Ovary (tissue), 9 donors: ENCODE results near the gene LDB2. TPM values are rescaled to one million over a fixed set of nuclear protein-coding genes. Genes with fewer than 3 reads are reported as not detected.

Experiments used
- DNase-seq, 5 donors: peaks; one replicate each; pipeline ENCODE4 v3.0.0-alpha.2; 2019 to 2020
- H3K27ac ChIP-seq, 2 donors: fragments of 200-600 bp; one replicate each; pipeline versions ENCODE4 v1.5.1 to v1.8.0; 2019 to 2022
- H3K27me3 ChIP-seq: fragments of 200-600 bp; one replicate; pipeline ENCODE4 v1.8.0; 2022
- H3K36me3 ChIP-seq: fragments of 200-600 bp; sonication (generic); one replicate; pipeline ENCODE4 v1.5.1; 2019
- H3K4me1 ChIP-seq: one replicate; pipeline ENCODE4 v1.8.1; 2013; ENCODE audit warnings: mild to moderate bottlenecking, moderate library complexity; ENCODE audit not compliant: insufficient read depth
- H3K4me3 ChIP-seq: fragments of 200-600 bp; sonication (generic); one replicate; pipeline ENCODE4 v1.5.1; 2017
- H3K9me3 ChIP-seq, 2 donors: fragments of 200-600 bp in 1 of 2; sonication (generic) in 1 of 2; one replicate each; pipeline versions ENCODE4 v1.5.1 to v1.8.1; 2013 to 2019; ENCODE audit warnings: mild to moderate bottlenecking in 1 of 2, moderate library complexity in 1 of 2
- CTCF ChIP-seq, 3 donors: fragments of 450-650 bp in 2 of 3; fragments of 200-600 bp in 1 of 3; IDR thresholded peaks; one replicate each; pipeline versions ENCODE4 v1.5.1 to v1.8.0; 2016 to 2022; ENCODE audit warnings: antibody characterized with exemption in 3 of 3, mild to moderate bottlenecking in 1 of 3
- EP300 ChIP-seq: sonication (generic); formaldehyde crosslinking; IDR thresholded peaks from one replicate; pipeline ENCODE4 v1.6.1; 2017; ENCODE audit warnings: antibody characterized with exemption
- POLR2A ChIP-seq: fragments of 450-650 bp; IDR thresholded peaks from one replicate; pipeline ENCODE4 v1.6.1; 2017; ENCODE audit warnings: antibody characterized with exemption, mild to moderate bottlenecking, moderate library complexity
- WGBS, 3 donors: extraction: QIAGEN DNeasy Blood & Tissue Kit in 1 of 3; methylation state at CpG; one replicate each; pipeline versions ENCODE4 v1.1.5 to v1.1.7; 2013 to 2017; 5-methylcytosine and 5-hydroxymethylcytosine counted together
- intact Hi-C, 4 donors: fragments of 100-400 bp; cut with DNase I; formaldehyde crosslinking; loops; one replicate each; pipeline versions ENCODE4 v1.11.0 to v1.15.1; 2022 to 2023
- polyA plus RNA-seq, 2 donors: library from polyadenylated mRNA; stranded (reverse); fragments of 200-250 nt in 1 of 2; fragments of 350-450 nt in 1 of 2; fragmentation: Illumina TruSeq in 1 of 2; extraction: RNeasy Lipid Tissue Mini Kit (QIAGEN cat#74804) in 1 of 2; gene quantifications; one replicate each; pipeline ENCODE4 v1.2.3, GENCODE V29; 2013 to 2014
- total RNA-seq, 7 donors: library from RNA; depleted of rRNA in 2 of 7; stranded (reverse); fragments of >200 nt in 2 of 7; fragmentation: NEBNext Ultra II Directional in 3 of 7; extraction: Animal tissue kit (Norgen Biotek cat#: 25700) in 3 of 7; gene quantifications; one replicate each; pipeline versions ENCODE4 v1.1.0 to v1.2.4, GENCODE V29; 2016 to 2023
- donor health status: DM: no; HTN: no; CAD: no; lungs with moderate emphysema.
- donor health status: DM: no; HTN: no; CAD: no.
- donor health status: Bipolar disorder and iron deficiency.
- donor health status: DM: yes; HTN: yes; CAD: no.
- donor health status: DM: no; HTN: no; CAD: no.
- donor health status: DM: yes; HTN: yes; CAD: no.

The LDB2 gene
- total and polyA plus RNA-seq, 9 donors, result 17.0 to 89.1 (median 27.4) TPM

- intact Hi-C loops, result no loop called here
- H3K9me3 ChIP-seq, result no peaks in the 10 kb centered on the region
- H3K27me3 ChIP-seq, result no peaks in the 10 kb centered on the region
- no peaks in the 10 kb centered on the region for H3K36me3 ChIP-seq
- H3K4me1 ChIP-seq, result peaks cover 9% of the 10 kb centered on the region
- no peak for TF ChIP-seq CTCF (IDR thresholded peaks at IDR 0.05)
- TF ChIP-seq POLR2A, result no peak
- no peak for TF ChIP-seq EP300
- H3K4me3 ChIP-seq, result no peak overlapping the region
- H3K27ac ChIP-seq, result no peak overlapping the region
- no peak for DNase-seq
- WGBS, 3 donors, result 88 to 100% (median 93%) methylated on average over 1 of the region's 1 CpG
Observed at GRCh38 chr4:16521156-16521915, 377.1 kb downstream of the LDB2 start.

- 31 to 41% (median 38%) methylated on average over 5 of the region's 5 CpGs for WGBS, 3 donors
- Histone ChIP-seq H3K27me3 (no peaks in the 10 kb centered on the region), H3K4me1 (peaks cover 9% of the 10 kb centered on the region), H3K36me3 (no peaks in the 10 kb centered on the region), H3K27ac (no peak overlapping the region), H3K4me3 (no peak overlapping the region), H3K9me3 (no peaks in the 10 kb centered on the region)
- intact Hi-C loops, result loop anchor here in 1 of 4 donors (10.0 kb wide), 1 partner anchor 808 kb away; no protein-coding TSS in a partner anchor
- DNase-seq, result peak; percentile 46 to 71 (median 66)
- peak in 1 of 3 donors; percentile 32 for TF ChIP-seq CTCF (IDR thresholded peaks at IDR 0.05)
- no peak for TF ChIP-seq EP300
Observed at GRCh38 chr4:16516796-16517439, 381.5 kb downstream of the LDB2 start.

GRCh38 chr4:16513876-16514275, 384.6 kb downstream of the LDB2 start:
- intact Hi-C loops, result loop anchor here in 1 of 4 donors (10.0 kb wide), 1 partner anchor 811 kb away; no protein-coding TSS in a partner anchor
- Histone ChIP-seq H3K36me3 (no peaks in the 10 kb centered on the region), H3K9me3 (no peaks in the 10 kb centered on the region), H3K27ac (no peak overlapping the region), H3K4me1 (peaks cover 5% of the 10 kb centered on the region), H3K4me3 (no peak overlapping the region), H3K27me3 (no peaks in the 10 kb centered on the region)
- TF ChIP-seq EP300 (no peak), POLR2A (no peak), CTCF (IDR thresholded peaks at IDR 0.05) (no peak)
- no peak for DNase-seq
- WGBS, 3 donors, result 80 to 88% (median 83%) methylated on average over 2 of the region's 2 CpGs

- TF ChIP-seq CTCF (IDR thresholded peaks at IDR 0.05) (no peak), EP300 (no peak), POLR2A (no peak)
- no peaks in the 10 kb centered on the region for H3K9me3 ChIP-seq
- DNase-seq, result no peak
- no peak overlapping the region for H3K4me3 ChIP-seq
- intact Hi-C loops, result no loop called here
- WGBS, 3 donors, result 84 to 97% (median 93%) methylated on average over 1 of the region's 1 CpG
- no peaks in the 10 kb centered on the region for H3K4me1 ChIP-seq
- H3K27ac ChIP-seq, result no peak overlapping the region
- no peaks in the 10 kb centered on the region for H3K27me3 ChIP-seq
- H3K36me3 ChIP-seq, result no peaks in the 10 kb centered on the region
Observed at GRCh38 chr4:16508968-16509367, 389.5 kb downstream of the LDB2 start.
